BE2C (cell line): ENCODE data around the gene ANTXRL.
"Not testable (repeated sequence)": the region's sequence is repeated elsewhere in the genome, so short reads cannot be mapped to it uniquely, and the experiment has no call there.

Experiments used
- DNase-seq: peaks from one replicate; pipeline ENCODE4 v3.0.0-alpha.2; 2020
- H3K27me3 ChIP-seq: fragments of 250-450 bp; sonication (Bioruptor Pico); 2 replicates; pipeline ENCODE4 v1.5.1; 2020; ENCODE audit warnings: mild to moderate bottlenecking
- H3K36me3 ChIP-seq: fragments of 250-450 bp; sonication (Bioruptor Pico); 2 replicates; pipeline ENCODE4 v1.5.1; 2020; ENCODE audit warnings: mild to moderate bottlenecking
- H3K4me1 ChIP-seq: fragments of 250-450 bp; sonication (Bioruptor Pico); 2 replicates; pipeline ENCODE4 v1.5.1; 2020
- H3K4me3 ChIP-seq: 2 replicates; pipeline ENCODE4 v1.5.1; 2011; ENCODE audit warnings: low read depth, low read length
- H3K9me3 ChIP-seq: fragments of 250-450 bp; sonication (Bioruptor Pico); 2 replicates; pipeline ENCODE4 v1.5.1; 2020
- CTCF ChIP-seq: IDR thresholded peaks from 2 replicates; pipeline ENCODE4 v1.5.1; 2012; ENCODE audit warnings: mild to moderate bottlenecking, low read depth, low read length

The ANTXRL gene

GRCh38 chr10:46254467-46254866 is 32.3 kb upstream of the ANTXRL start:
- TF ChIP-seq CTCF = no peak
- Histone ChIP-seq H3K4me3 (no peak overlapping the region), H3K36me3 (no peaks in the 10 kb centered on the region), H3K4me1 (peaks cover 8% of the 10 kb centered on the region), H3K27me3 (no peaks in the 10 kb centered on the region), H3K9me3 (no peaks in the 10 kb centered on the region)
- no peak for DNase-seq

- not testable (repeated sequence) for H3K4me3 ChIP-seq, DNase-seq
Observed at GRCh38 chr10:46255210-46255609, 31.6 kb upstream of the ANTXRL start.

GRCh38 chr10:46255801-46256747 is 30.7 kb upstream of the ANTXRL start:
- peak; percentile 93 for DNase-seq
- TF ChIP-seq CTCF = peak; percentile 98
- Histone ChIP-seq H3K4me3 (no peak overlapping the region), H3K36me3 (no peaks in the 10 kb centered on the region), H3K9me3 (no peaks in the 10 kb centered on the region), H3K27me3 (no peaks in the 10 kb centered on the region), H3K4me1 (peaks cover 8% of the 10 kb centered on the region)

More at GRCh38 chr10:46255210-46255609, 31.6 kb upstream of the ANTXRL start:
- not testable (repeated sequence) for H3K36me3 ChIP-seq, H3K27me3 ChIP-seq, H3K9me3 ChIP-seq, H3K4me1 ChIP-seq

GRCh38 chr10:46257099-46257498 is 29.7 kb upstream of the ANTXRL start:
- no peaks in the 10 kb centered on the region for H3K9me3 ChIP-seq
- no peak overlapping the region for H3K4me3 ChIP-seq
- H3K36me3 ChIP-seq = no peaks in the 10 kb centered on the region
- H3K27me3 ChIP-seq = no peaks in the 10 kb centered on the region
- no peak for TF ChIP-seq CTCF
- peaks cover 8% of the 10 kb centered on the region for H3K4me1 ChIP-seq
- DNase-seq = no peak

- not testable (repeated sequence) for H3K27me3 ChIP-seq, H3K9me3 ChIP-seq, H3K4me1 ChIP-seq, H3K36me3 ChIP-seq, DNase-seq, H3K4me3 ChIP-seq
Observed at GRCh38 chr10:46262906-46263560, 23.8 kb upstream of the ANTXRL start.

- Histone ChIP-seq H3K36me3 (no peaks in the 10 kb centered on the region), H3K9me3 (no peaks in the 10 kb centered on the region), H3K4me3 (no peak overlapping the region), H3K4me1 (no peaks in the 10 kb centered on the region), H3K27me3 (no peaks in the 10 kb centered on the region)
- no peak for DNase-seq
- TF ChIP-seq CTCF = no peak
Observed at GRCh38 chr10:46263831-46264268, 22.9 kb upstream of the ANTXRL start.

GRCh38 chr10:46264336-46264735 is 22.5 kb upstream of the ANTXRL start:
- H3K4me3 ChIP-seq = no peak overlapping the region
- no peak for DNase-seq
- H3K36me3 ChIP-seq = no peaks in the 10 kb centered on the region
- no peaks in the 10 kb centered on the region for H3K4me1 ChIP-seq
- no peaks in the 10 kb centered on the region for H3K9me3 ChIP-seq
- no peaks in the 10 kb centered on the region for H3K27me3 ChIP-seq
- TF ChIP-seq CTCF = no peak
